ENCODE data around the gene PLCB1.
"Not testable (repeated sequence)": the region's sequence is repeated elsewhere in the genome, so short reads cannot be mapped to it uniquely, and the experiment has no call there.

The PLCB1 gene

GRCh38 chr20:8156235-8157079, 24.4 kb downstream of the PLCB1 start:
- DNase-seq: no peak

- not testable (repeated sequence) for DNase-seq
These were observed 27.2 kb downstream of the PLCB1 start for GRCh38 chr20:8159217-8159616.

- DNase-seq: peak in 1 of 2 experiments; percentile 9
These were observed 29.4 kb downstream of the PLCB1 start for GRCh38 chr20:8161264-8162071.

- no peak for DNase-seq
These were observed 30.5 kb downstream of the PLCB1 start for GRCh38 chr20:8162610-8163009.

GRCh38 chr20:8163543-8163942, 31.5 kb downstream of the PLCB1 start:
- DNase-seq: no peak

GRCh38 chr20:8166730-8167129, 34.7 kb downstream of the PLCB1 start:
- DNase-seq: no peak

GRCh38 chr20:8168785-8169288, 36.8 kb downstream of the PLCB1 start:
- no peak for DNase-seq

GRCh38 chr20:8170921-8171320, 38.9 kb downstream of the PLCB1 start:
- no peak for DNase-seq

GRCh38 chr20:8172191-8172590, 40.1 kb downstream of the PLCB1 start:
- DNase-seq: no peak

GRCh38 chr20:8175741-8176675, 43.9 kb downstream of the PLCB1 start:
- peak in 1 of 2 experiments; percentile 3 for DNase-seq

GRCh38 chr20:8183526-8183925, 51.5 kb downstream of the PLCB1 start:
- DNase-seq: no peak

GRCh38 chr20:8187740-8188139, 55.7 kb downstream of the PLCB1 start:
- DNase-seq: no peak

GRCh38 chr20:8190043-8190880, 58.2 kb downstream of the PLCB1 start:
- peak in 1 of 2 experiments; percentile 4 for DNase-seq

GRCh38 chr20:8194721-8195120, 62.7 kb downstream of the PLCB1 start:
- no peak for DNase-seq

GRCh38 chr20:8196096-8196495, 64.0 kb downstream of the PLCB1 start:
- no peak for DNase-seq

- no peak for DNase-seq
These were observed 68.2 kb downstream of the PLCB1 start for GRCh38 chr20:8200220-8200619.

GRCh38 chr20:8203366-8203765, 71.3 kb downstream of the PLCB1 start:
- no peak for DNase-seq

GRCh38 chr20:8205996-8206395, 73.9 kb downstream of the PLCB1 start:
- no peak for DNase-seq

- DNase-seq: no peak
These were observed 76.2 kb downstream of the PLCB1 start for GRCh38 chr20:8208226-8208625.

GRCh38 chr20:8209061-8209460, 77.0 kb downstream of the PLCB1 start:
- no peak for DNase-seq

GRCh38 chr20:8210749-8211148, 78.7 kb downstream of the PLCB1 start:
- no peak for DNase-seq

- no peak for DNase-seq
These were observed 80.2 kb downstream of the PLCB1 start for GRCh38 chr20:8212286-8212685.

Measured in NCI-H526 (cell line).